ENCODE results near the gene VWA5B1. TPM values are rescaled to one million over a fixed set of nuclear protein-coding genes. Genes with fewer than 3 reads are reported as not detected.

VWA5B1 gene
- total RNA-seq, 2 donors from 2014 or later: 0.22 to 0.43 TPM

GRCh38 chr1:20312818-20313217, 22.1 kb downstream of the VWA5B1 start:
- TF ChIP-seq CTCF (IDR thresholded peaks at IDR 0.05): no peak
- no peaks in the 10 kb centered on the region for H3K27me3 ChIP-seq
- no peak overlapping the region for H3K4me3 ChIP-seq
- no peak overlapping the region for H3K27ac ChIP-seq
- no peaks in the 10 kb centered on the region for H3K36me3 ChIP-seq
- peaks cover 0 to 9% of the 10 kb centered on the region in 2 donors for H3K4me1 ChIP-seq
- DNase-seq (ENCODE audit: low spot score): no peak
- no peaks in the 10 kb centered on the region for H3K9me3 ChIP-seq

- no peak for TF ChIP-seq CTCF (IDR thresholded peaks at IDR 0.05)
Measured at GRCh38 chr1:20317471-20317870, 26.8 kb downstream of the VWA5B1 start.

GRCh38 chr1:20318521-20318920, 27.8 kb downstream of the VWA5B1 start:
- Histone ChIP-seq H3K9me3 (no peaks in the 10 kb centered on the region), H3K4me3 (no peak overlapping the region), H3K36me3 (no peaks in the 10 kb centered on the region), H3K27me3 (no peaks in the 10 kb centered on the region), H3K27ac (no peak overlapping the region), H3K4me1 (peaks cover 0 to under 1% of the 10 kb centered on the region in 2 donors)
- TF ChIP-seq CTCF (IDR thresholded peaks at IDR 0.05): no peak
- no peak for DNase-seq (ENCODE audit: low spot score)

More at GRCh38 chr1:20317471-20317870, 26.8 kb downstream of the VWA5B1 start:
- Histone ChIP-seq H3K36me3 (no peaks in the 10 kb centered on the region), H3K9me3 (no peaks in the 10 kb centered on the region), H3K4me1 (no peaks in the 10 kb centered on the region), H3K27me3 (no peaks in the 10 kb centered on the region), H3K4me3 (no peak overlapping the region), H3K27ac (no peak overlapping the region)
- no peak for DNase-seq (ENCODE audit: low spot score)

GRCh38 chr1:20318971-20319370, 28.3 kb downstream of the VWA5B1 start:
- H3K9me3 ChIP-seq: no peaks in the 10 kb centered on the region
- no peak for DNase-seq (ENCODE audit: low spot score)
- no peaks in the 10 kb centered on the region for H3K27me3 ChIP-seq
- H3K4me1 ChIP-seq: peaks cover 0 to 5% of the 10 kb centered on the region in 2 donors
- TF ChIP-seq CTCF (IDR thresholded peaks at IDR 0.05): no peak
- no peak overlapping the region for H3K4me3 ChIP-seq
- H3K36me3 ChIP-seq: no peaks in the 10 kb centered on the region
- H3K27ac ChIP-seq: no peak overlapping the region

- H3K27me3 ChIP-seq: no peaks in the 10 kb centered on the region
- H3K4me1 ChIP-seq: peaks cover 0 to 6% of the 10 kb centered on the region in 2 donors
- no peak overlapping the region for H3K4me3 ChIP-seq
- no peaks in the 10 kb centered on the region for H3K36me3 ChIP-seq
- no peaks in the 10 kb centered on the region for H3K9me3 ChIP-seq
- TF ChIP-seq CTCF (IDR thresholded peaks at IDR 0.05): no peak
- no peak overlapping the region for H3K27ac ChIP-seq
- DNase-seq (ENCODE audit: low spot score): no peak
Measured at GRCh38 chr1:20319456-20320220, 29.0 kb downstream of the VWA5B1 start.

- no peak for DNase-seq (ENCODE audit: low spot score)
- peaks cover 0 to 11% of the 10 kb centered on the region in 2 donors for H3K4me1 ChIP-seq
- TF ChIP-seq CTCF (IDR thresholded peaks at IDR 0.05): no peak
- no peaks in the 10 kb centered on the region for H3K9me3 ChIP-seq
- no peak overlapping the region for H3K27ac ChIP-seq
- H3K36me3 ChIP-seq: no peaks in the 10 kb centered on the region
- no peaks in the 10 kb centered on the region for H3K27me3 ChIP-seq
- no peak overlapping the region for H3K4me3 ChIP-seq
Measured at GRCh38 chr1:20320704-20321103, 30.0 kb downstream of the VWA5B1 start.
